ENCODE data around the gene HOXA6.
A peak's percentile ranks its signal among the peaks of the same experiment; 100 is the strongest.

HOXA6 gene

GRCh38 chr7:27162561-27163287 is 15.2 kb upstream of the HOXA6 start:
- H3K27me3 ChIP-seq (ENCODE audit: control insufficient read depth, insufficient read depth, low read length), result peaks cover 100% of the 10 kb centered on the region
- H3K9me3 ChIP-seq (ENCODE audit: control insufficient read depth, low read depth, low read length), result peaks cover 2% of the 10 kb centered on the region
- no peaks in the 10 kb centered on the region for H3K36me3 ChIP-seq (ENCODE audit: control insufficient read depth, low read depth, low read length)
- H3K9ac ChIP-seq (ENCODE audit: low read length), result no peak overlapping the region
- H3K4me3 ChIP-seq (ENCODE audit: low read length), result no peak overlapping the region
- no peaks in the 10 kb centered on the region for H3K4me1 ChIP-seq (ENCODE audit: control insufficient read depth, low read depth, low read length)
- no peak overlapping the region for H3K27ac ChIP-seq (ENCODE audit: low read length)

DNA sequence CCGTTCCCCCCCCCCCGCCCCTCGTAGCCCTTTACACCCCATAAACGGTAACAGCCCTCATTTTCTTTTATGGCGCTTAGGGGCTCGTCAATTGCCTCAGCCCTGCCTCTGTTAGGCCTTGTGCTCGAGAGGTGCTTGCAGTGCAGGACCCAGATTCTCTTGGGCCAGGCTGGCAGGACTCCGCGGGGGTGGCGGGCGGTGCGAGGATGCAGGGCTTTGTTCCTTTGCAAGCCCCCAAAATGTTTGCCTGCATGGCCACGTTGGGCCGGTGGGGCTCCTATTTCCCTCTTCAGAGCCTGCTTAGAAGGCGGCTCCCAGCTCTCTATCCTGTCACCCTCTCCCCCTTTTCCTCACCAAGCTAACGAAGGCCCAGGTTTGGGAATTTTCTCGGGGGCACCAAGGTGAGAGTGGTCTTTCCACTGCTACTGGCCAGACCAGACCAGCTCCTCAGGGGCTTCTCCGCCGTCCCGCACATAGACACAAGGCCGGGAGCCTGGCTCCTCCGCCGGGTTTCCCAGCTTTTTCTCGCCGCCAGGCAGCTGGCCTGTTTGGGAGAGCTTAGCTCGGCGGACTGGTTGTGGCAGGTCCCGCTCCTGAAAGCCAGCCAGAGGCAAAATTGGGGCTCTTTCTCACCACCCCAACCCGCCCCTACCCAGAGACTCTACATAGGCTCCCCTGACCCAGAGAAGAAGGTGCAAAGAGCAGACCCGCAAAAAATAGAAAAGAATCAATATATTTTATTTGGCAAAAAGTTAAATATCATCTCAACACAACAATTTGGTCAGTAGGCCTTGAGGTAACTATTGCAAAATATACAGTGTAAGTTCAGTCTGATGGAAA is 14.4 kb upstream of the HOXA6 start:
- Histone ChIP-seq H3K27ac (ENCODE audit: low read length) (no peak overlapping the region), H3K9ac (ENCODE audit: low read length) (no peak overlapping the region), H3K36me3 (ENCODE audit: control insufficient read depth, low read depth, low read length) (no peaks in the 10 kb centered on the region), H3K9me3 (ENCODE audit: control insufficient read depth, low read depth, low read length) (peaks cover 2% of the 10 kb centered on the region), H3K4me3 (ENCODE audit: low read length) (no peak overlapping the region), H3K27me3 (ENCODE audit: control insufficient read depth, insufficient read depth, low read length) (peaks cover 100% of the 10 kb centered on the region), H3K4me1 (ENCODE audit: control insufficient read depth, low read depth, low read length) (no peaks in the 10 kb centered on the region)

DNA sequence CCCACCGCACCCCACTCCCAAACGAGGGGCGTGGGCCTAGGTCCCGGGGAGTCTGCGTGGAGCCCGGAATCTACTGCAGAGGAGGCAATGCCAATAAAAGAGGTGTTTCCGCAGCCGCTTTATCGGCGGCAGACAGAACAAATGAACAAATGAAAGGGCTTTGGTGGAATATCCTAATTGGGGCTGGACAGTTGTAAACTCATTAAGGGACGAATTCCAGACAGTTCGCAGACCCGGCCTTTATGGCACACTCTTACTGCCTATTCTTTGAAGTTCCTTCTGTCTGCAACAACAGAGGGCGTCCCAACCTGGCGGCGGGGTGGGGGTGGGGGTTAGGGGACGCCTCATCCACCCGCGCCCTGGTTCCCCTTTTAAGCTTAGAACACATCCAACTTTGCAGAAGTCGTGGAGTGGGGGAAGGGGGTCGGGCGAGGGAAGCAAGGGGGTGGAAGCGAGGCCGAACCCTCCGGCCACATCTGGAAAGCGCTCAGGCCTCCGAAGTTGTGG is 13.7 kb upstream of the HOXA6 start:
- Histone ChIP-seq H3K9ac (ENCODE audit: low read length) (no peak overlapping the region), H3K4me1 (ENCODE audit: control insufficient read depth, low read depth, low read length) (peaks cover 3% of the 10 kb centered on the region)

DNA sequence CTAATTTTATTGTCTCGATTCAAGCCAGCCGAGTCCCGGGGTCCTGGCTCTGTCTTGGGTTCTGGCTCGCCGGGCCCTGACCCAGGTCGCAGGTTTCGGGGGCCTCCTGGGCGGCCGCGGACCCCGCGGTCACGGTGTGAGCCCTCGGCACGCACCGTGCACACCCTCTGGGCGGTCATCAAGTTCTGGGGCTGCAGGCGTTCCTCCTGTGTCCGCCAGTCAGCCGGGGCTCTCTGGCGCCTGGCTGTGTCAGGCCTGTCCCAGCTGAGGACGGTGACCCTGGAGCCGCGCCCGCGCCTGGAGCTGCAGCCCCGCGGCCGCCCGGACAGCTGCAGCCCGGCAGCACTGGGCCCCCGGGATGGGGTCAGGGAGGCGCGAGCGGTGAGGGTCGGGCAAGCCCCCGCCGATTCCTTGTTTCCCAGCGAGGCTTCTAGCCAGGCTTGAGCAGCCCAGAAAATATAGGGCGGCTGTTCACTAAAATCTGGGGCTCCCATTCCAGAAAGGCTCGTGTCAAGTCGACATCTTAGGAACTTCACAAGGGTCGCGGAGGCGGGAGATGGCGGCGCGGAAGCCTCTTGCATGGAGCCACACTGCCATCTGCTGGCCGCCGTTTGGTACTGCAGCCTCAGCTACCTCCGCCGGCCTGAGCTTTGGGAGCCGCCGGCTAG is 13.1 kb upstream of the HOXA6 start:
- peak overlapping the region; percentile 48 for H3K4me3 ChIP-seq (ENCODE audit: low read length)

More for the DNA sequence above, 13.7 kb upstream of the HOXA6 start:
- H3K27ac ChIP-seq (ENCODE audit: low read length), result no peak overlapping the region
- no peaks in the 10 kb centered on the region for H3K36me3 ChIP-seq (ENCODE audit: control insufficient read depth, low read depth, low read length)
- H3K9me3 ChIP-seq (ENCODE audit: control insufficient read depth, low read depth, low read length), result peaks cover under 1% of the 10 kb centered on the region
- no peak overlapping the region for H3K4me3 ChIP-seq (ENCODE audit: low read length)
- peaks cover 100% of the 10 kb centered on the region for H3K27me3 ChIP-seq (ENCODE audit: control insufficient read depth, insufficient read depth, low read length)

GRCh38 chr7:27160145-27160545 is 12.6 kb upstream of the HOXA6 start:
- H3K9ac ChIP-seq (ENCODE audit: low read length), result no peak overlapping the region
- no peak overlapping the region for H3K27ac ChIP-seq (ENCODE audit: low read length)
- H3K4me3 ChIP-seq (ENCODE audit: low read length), result peak overlapping the region; percentile 48
- peaks cover 100% of the 10 kb centered on the region for H3K27me3 ChIP-seq (ENCODE audit: control insufficient read depth, insufficient read depth, low read length)
- no peaks in the 10 kb centered on the region for H3K9me3 ChIP-seq (ENCODE audit: control insufficient read depth, low read depth, low read length)
- no peaks in the 10 kb centered on the region for H3K36me3 ChIP-seq (ENCODE audit: control insufficient read depth, low read depth, low read length)
- peaks cover 3% of the 10 kb centered on the region for H3K4me1 ChIP-seq (ENCODE audit: control insufficient read depth, low read depth, low read length)

More for the DNA sequence above, 13.1 kb upstream of the HOXA6 start:
- Histone ChIP-seq H3K9me3 (ENCODE audit: control insufficient read depth, low read depth, low read length) (no peaks in the 10 kb centered on the region), H3K36me3 (ENCODE audit: control insufficient read depth, low read depth, low read length) (no peaks in the 10 kb centered on the region), H3K27ac (ENCODE audit: low read length) (no peak overlapping the region), H3K9ac (ENCODE audit: low read length) (no peak overlapping the region), H3K4me1 (ENCODE audit: control insufficient read depth, low read depth, low read length) (peaks cover 3% of the 10 kb centered on the region), H3K27me3 (ENCODE audit: control insufficient read depth, insufficient read depth, low read length) (peaks cover 100% of the 10 kb centered on the region)

DNA sequence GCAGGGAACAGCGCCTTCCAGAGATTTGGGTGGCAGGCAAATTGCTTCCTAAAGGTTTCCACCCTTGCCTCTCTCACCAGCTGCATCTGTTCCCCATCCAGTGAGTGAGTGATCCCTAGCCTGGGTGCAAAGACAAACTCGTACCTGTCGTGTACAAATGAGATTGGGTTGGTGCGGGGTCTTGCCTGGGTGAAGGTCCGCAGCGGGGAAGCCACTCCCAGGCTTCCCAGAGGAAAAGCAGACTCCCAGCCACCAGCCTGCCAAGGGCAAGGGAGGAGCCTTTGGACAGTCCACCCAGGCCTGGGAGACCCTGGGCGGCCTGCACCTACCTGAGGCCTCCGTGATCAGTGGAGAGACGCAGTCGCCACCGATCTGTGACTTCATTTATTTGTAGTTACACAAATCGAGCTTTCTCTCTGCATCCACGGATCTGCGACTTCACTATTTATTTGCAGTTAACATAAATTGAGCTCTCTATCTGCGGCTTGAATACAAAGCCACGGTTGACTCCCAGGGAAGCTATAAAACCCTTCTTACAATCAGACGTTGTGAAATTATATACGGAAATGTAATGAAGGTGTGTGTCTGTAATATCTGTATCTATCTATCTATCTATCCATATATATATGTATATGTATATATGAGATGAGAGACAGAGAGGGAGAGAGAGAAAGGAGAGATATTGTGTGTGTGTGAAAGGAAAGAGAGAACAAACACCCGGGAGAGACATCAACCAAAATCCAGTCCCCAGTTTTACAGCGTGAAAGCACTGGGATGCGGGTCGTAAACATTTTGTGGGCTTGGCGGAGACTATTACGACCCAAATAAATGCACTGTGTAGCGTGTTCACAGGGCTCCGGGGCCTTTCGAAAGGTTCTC is 11.9 kb upstream of the HOXA6 start:
- peaks cover 100% of the 10 kb centered on the region for H3K27me3 ChIP-seq (ENCODE audit: control insufficient read depth, insufficient read depth, low read length)
- no peaks in the 10 kb centered on the region for H3K36me3 ChIP-seq (ENCODE audit: control insufficient read depth, low read depth, low read length)
- no peak overlapping the region for H3K4me3 ChIP-seq (ENCODE audit: low read length)
- no peak overlapping the region for H3K9ac ChIP-seq (ENCODE audit: low read length)
- no peaks in the 10 kb centered on the region for H3K9me3 ChIP-seq (ENCODE audit: control insufficient read depth, low read depth, low read length)
- no peak overlapping the region for H3K27ac ChIP-seq (ENCODE audit: low read length)
- peaks cover 3% of the 10 kb centered on the region for H3K4me1 ChIP-seq (ENCODE audit: control insufficient read depth, low read depth, low read length)

GRCh38 chr7:27158436-27159265 is 11.1 kb upstream of the HOXA6 start:
- no peaks in the 10 kb centered on the region for H3K9me3 ChIP-seq (ENCODE audit: control insufficient read depth, low read depth, low read length)
- peaks cover 3% of the 10 kb centered on the region for H3K4me1 ChIP-seq (ENCODE audit: control insufficient read depth, low read depth, low read length)
- H3K9ac ChIP-seq (ENCODE audit: low read length), result no peak overlapping the region
- H3K27me3 ChIP-seq (ENCODE audit: control insufficient read depth, insufficient read depth, low read length), result peaks cover 100% of the 10 kb centered on the region
- H3K4me3 ChIP-seq (ENCODE audit: low read length), result no peak overlapping the region
- H3K27ac ChIP-seq (ENCODE audit: low read length), result no peak overlapping the region
- H3K36me3 ChIP-seq (ENCODE audit: control insufficient read depth, low read depth, low read length), result no peaks in the 10 kb centered on the region

- H3K36me3 ChIP-seq (ENCODE audit: control insufficient read depth, low read depth, low read length), result no peaks in the 10 kb centered on the region
- no peak overlapping the region for H3K9ac ChIP-seq (ENCODE audit: low read length)
- no peaks in the 10 kb centered on the region for H3K9me3 ChIP-seq (ENCODE audit: control insufficient read depth, low read depth, low read length)
- H3K4me1 ChIP-seq (ENCODE audit: control insufficient read depth, low read depth, low read length), result peaks cover 3% of the 10 kb centered on the region
- H3K4me3 ChIP-seq (ENCODE audit: low read length), result no peak overlapping the region
- H3K27me3 ChIP-seq (ENCODE audit: control insufficient read depth, insufficient read depth, low read length), result peaks cover 100% of the 10 kb centered on the region
- no peak overlapping the region for H3K27ac ChIP-seq (ENCODE audit: low read length)
Measured at GRCh38 chr7:27157702-27158431, 10.3 kb upstream of the HOXA6 start.

DNA sequence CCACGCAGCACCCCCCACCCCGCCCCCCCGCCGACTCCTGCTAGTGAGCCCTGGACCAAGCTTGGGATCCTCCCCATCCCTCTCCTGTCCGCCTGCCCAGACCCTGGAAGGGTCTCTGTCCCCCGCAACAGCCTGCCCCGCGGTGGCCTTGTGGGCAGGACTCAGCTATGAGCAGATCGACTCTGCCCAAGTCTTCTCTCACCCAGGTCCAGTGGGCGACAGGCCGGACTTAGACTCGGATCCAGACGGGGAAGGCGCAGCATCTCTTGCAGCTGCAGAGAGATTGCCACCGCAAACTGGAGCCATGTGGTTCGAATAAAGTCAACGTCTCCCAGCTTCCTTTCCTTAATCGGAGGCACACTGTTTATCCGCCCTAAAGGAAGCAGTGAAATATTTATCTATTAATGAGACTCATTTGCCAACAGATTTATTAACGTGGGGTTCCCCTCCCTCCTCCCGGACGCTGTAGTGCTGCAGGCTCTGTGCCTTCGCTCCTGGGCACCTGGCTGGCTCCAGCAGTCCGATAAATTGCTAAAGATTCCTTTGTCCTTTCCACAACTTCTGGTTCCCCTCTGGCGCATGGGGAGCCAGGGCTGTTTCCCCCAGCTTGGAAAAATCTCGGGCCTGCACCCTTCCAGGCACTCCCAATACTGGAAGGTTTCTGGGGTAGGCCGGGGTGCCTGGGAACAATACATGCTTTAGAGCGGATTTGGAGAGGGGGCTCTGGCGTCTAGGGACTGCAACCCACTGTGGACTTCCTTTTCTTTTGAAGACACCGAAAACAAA is 9.5 kb upstream of the HOXA6 start:
- Histone ChIP-seq H3K36me3 (ENCODE audit: control insufficient read depth, low read depth, low read length) (no peaks in the 10 kb centered on the region), H3K9me3 (ENCODE audit: control insufficient read depth, low read depth, low read length) (no peaks in the 10 kb centered on the region), H3K27me3 (ENCODE audit: control insufficient read depth, insufficient read depth, low read length) (peaks cover 100% of the 10 kb centered on the region), H3K4me3 (ENCODE audit: low read length) (no peak overlapping the region), H3K9ac (ENCODE audit: low read length) (no peak overlapping the region), H3K27ac (ENCODE audit: low read length) (no peak overlapping the region), H3K4me1 (ENCODE audit: control insufficient read depth, low read depth, low read length) (peaks cover 3% of the 10 kb centered on the region)

Measured in iPS-18a (cell line).